Measurements from ENCODE around the gene VTA1. TPM values are rescaled to one million over a fixed set of nuclear protein-coding genes. Genes with fewer than 3 reads are reported as not detected.

Gene VTA1
- total RNA-seq, 1 experiment from 2014 or later = 67.8 TPM

GRCh38 chr6:142155091-142155490, 8.0 kb downstream of the VTA1 start:
- no peak overlapping the region for H2AFZ ChIP-seq (ENCODE audit: low read depth, low read length, poor library complexity, severe bottlenecking)
- CTCF ChIA-PET = interaction anchor here (1.0 to 2.3 kb wide), 6 partner anchors 8 to 319 kb away, joined by 3 to 21 read pairs (median 4); partner anchors contain the start of gene NMBR
- no TSS peak for BruUV-seq (replicated peaks)
- H3K36me3 ChIP-seq (ENCODE audit: control insufficient read depth in 1 of 2, insufficient read depth in 2 of 2, low read length in 2 of 2) = no peaks in the 10 kb centered on the region
- intact Hi-C loops (cut with micrococcal nuclease) = loop anchor here (5.0 kb wide), 1 partner anchor 317 kb away; no protein-coding TSS in a partner anchor
- H4K20me1 ChIP-seq (ENCODE audit: insufficient read depth) = peaks cover 16% of the 10 kb centered on the region; the same call in 1 of the 2 replicates
- no peak overlapping the region for H3K4me3 ChIP-seq (replicated peaks in 1 of 2; ENCODE audit: low read depth in 1 of 2, low read length in 2 of 2)
- no peaks in the 10 kb centered on the region for H3K9me3 ChIP-seq (ENCODE audit: control insufficient read depth in 1 of 2, insufficient read depth in 1 of 2, low read depth in 1 of 2, low read length in 2 of 2)
- H3K27ac ChIP-seq (ENCODE audit: low read depth, low read length) = no peak overlapping the region
- H3K9me2 ChIP-seq (ENCODE audit: insufficient read depth) = no peaks in the 10 kb centered on the region
- peaks cover 98% of the 10 kb centered on the region for H3K79me2 ChIP-seq (ENCODE audit: insufficient read depth, low read length)
- DNase-seq (ENCODE audit: low read depth, low spot score) (no peak), ATAC-seq (no peak)
- H3K27me3 ChIP-seq (ENCODE audit: insufficient read depth, low read length) = no peaks in the 10 kb centered on the region
- POLR2A ChIA-PET = no interaction called here
- RAD21 ChIA-PET (ENCODE audit: low non-redundant PET in 1 of 2, low total read pairs in 2 of 2, uncharacterized antibody in 2 of 2, unreplicated experiment in 2 of 2) = no interaction called here
- no peak overlapping the region for H3K4me2 ChIP-seq (ENCODE audit: low read length)
- H3K9ac ChIP-seq (ENCODE audit: low read length) = no peak overlapping the region
- no peak for TF ChIP-seq CEBPB (IDR thresholded peaks at IDR 0.05; ENCODE audit: low read depth)
- TF ChIP-seq ZFX (IDR thresholded peaks at IDR 0.05) = no peak
- TF ChIP-seq JUND (IDR thresholded peaks at IDR 0.05) = no peak
- no peak for TF ChIP-seq SP1 (IDR thresholded peaks at IDR 0.05; ENCODE audit: low read depth)
- no peak for TF ChIP-seq SIN3A (IDR thresholded peaks at IDR 0.05; ENCODE audit: low read depth)
- no peak for TF ChIP-seq MAX (IDR thresholded peaks at IDR 0.05)
- no peak for TF ChIP-seq POLR2A (IDR thresholded peaks at IDR 0.05; ENCODE audit: borderline replicate concordance, extremely low read depth, insufficient read depth, insufficient read length)
- TF ChIP-seq RAD21 (IDR thresholded peaks at IDR 0.05; ENCODE audit: low read depth) = no peak
- TF ChIP-seq ATF3 (IDR thresholded peaks at IDR 0.05) = no peak
- TF ChIP-seq CBX3 (IDR thresholded peaks at IDR 0.05; ENCODE audit: low read depth) = no peak
- H3K4me1 ChIP-seq (ENCODE audit: control insufficient read depth in 1 of 2, insufficient read depth in 2 of 2, low read length in 2 of 2) = no peaks in the 10 kb centered on the region

All from HCT116 (cell line).